Ishikawa (cell line): ENCODE measurements around the gene GPC6.

ENCODE experiments used
- CEBPB ChIP-seq: IDR thresholded peaks from 2 replicates; pipeline ENCODE4 v1.6.1; 2012
- CREB1 ChIP-seq: IDR thresholded peaks from 2 replicates; pipeline ENCODE4 v1.6.1; 2012; ENCODE audit warnings: low read depth
- EGR1 ChIP-seq: IDR thresholded peaks from 2 replicates; pipeline ENCODE4 v1.6.1; 2012
- EP300 ChIP-seq: IDR thresholded peaks from 2 replicates; pipeline ENCODE4 v1.6.1; 2012; ENCODE audit warnings: borderline replicate concordance
- FOXM1 ChIP-seq: IDR thresholded peaks from 2 replicates; pipeline ENCODE4 v1.6.1; 2012; ENCODE audit warnings: low read depth, borderline replicate concordance
- RAD21 ChIP-seq: IDR thresholded peaks from 2 replicates; pipeline ENCODE4 v1.6.1; 2012; ENCODE audit warnings: low read depth
- TAF1 ChIP-seq: IDR thresholded peaks from 2 replicates; pipeline ENCODE4 v1.6.1; 2012; ENCODE audit warnings: low read depth, mild to moderate bottlenecking
- TEAD4 ChIP-seq: IDR thresholded peaks from 2 replicates; pipeline ENCODE4 v1.6.1; 2012
- YY1 ChIP-seq: IDR thresholded peaks from 2 replicates; pipeline ENCODE4 v1.6.1; 2012; ENCODE audit warnings: low read depth
- TF ChIP-seq, protein P1 (sequence below): IDR thresholded peaks from 2 replicates; pipeline ENCODE4 v1.6.1; 2012
- TF ChIP-seq, protein P2 (sequence below): IDR thresholded peaks from 2 replicates; pipeline ENCODE4 v1.6.1; 2012; ENCODE audit warnings: low read depth, mild to moderate bottlenecking

DNA sequence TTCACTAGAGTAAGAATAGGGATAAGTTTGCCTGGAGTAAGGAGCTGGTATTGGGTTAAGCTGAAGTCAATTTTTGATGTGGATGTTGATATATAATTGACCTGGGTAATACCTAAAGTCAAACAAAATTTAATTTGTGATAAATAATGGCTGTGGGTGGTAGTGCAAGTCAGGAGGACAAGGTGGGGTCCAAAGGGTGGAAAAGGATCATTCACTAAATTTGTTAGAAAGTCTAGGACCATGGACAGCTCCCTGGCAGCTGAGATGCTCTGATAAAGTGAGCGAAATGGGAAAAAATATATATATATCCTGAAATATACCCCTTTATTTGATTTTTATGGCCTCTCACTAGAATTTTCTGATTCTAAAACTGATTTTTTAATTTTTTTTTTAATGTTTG lies 463.5 kb downstream of the GPC6 start:
- TF ChIP-seq, protein P1, sequence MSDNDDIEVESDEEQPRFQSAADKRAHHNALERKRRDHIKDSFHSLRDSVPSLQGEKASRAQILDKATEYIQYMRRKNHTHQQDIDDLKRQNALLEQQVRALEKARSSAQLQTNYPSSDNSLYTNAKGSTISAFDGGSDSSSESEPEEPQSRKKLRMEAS, result no peak
- no peak for TF ChIP-seq RAD21
- TF ChIP-seq EP300, result no peak
- TF ChIP-seq CREB1, result no peak
- TF ChIP-seq, protein P2, sequence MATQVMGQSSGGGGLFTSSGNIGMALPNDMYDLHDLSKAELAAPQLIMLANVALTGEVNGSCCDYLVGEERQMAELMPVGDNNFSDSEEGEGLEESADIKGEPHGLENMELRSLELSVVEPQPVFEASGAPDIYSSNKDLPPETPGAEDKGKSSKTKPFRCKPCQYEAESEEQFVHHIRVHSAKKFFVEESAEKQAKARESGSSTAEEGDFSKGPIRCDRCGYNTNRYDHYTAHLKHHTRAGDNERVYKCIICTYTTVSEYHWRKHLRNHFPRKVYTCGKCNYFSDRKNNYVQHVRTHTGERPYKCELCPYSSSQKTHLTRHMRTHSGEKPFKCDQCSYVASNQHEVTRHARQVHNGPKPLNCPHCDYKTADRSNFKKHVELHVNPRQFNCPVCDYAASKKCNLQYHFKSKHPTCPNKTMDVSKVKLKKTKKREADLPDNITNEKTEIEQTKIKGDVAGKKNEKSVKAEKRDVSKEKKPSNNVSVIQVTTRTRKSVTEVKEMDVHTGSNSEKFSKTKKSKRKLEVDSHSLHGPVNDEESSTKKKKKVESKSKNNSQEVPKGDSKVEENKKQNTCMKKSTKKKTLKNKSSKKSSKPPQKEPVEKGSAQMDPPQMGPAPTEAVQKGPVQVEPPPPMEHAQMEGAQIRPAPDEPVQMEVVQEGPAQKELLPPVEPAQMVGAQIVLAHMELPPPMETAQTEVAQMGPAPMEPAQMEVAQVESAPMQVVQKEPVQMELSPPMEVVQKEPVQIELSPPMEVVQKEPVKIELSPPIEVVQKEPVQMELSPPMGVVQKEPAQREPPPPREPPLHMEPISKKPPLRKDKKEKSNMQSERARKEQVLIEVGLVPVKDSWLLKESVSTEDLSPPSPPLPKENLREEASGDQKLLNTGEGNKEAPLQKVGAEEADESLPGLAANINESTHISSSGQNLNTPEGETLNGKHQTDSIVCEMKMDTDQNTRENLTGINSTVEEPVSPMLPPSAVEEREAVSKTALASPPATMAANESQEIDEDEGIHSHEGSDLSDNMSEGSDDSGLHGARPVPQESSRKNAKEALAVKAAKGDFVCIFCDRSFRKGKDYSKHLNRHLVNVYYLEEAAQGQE, result peak; percentile 87
- TF ChIP-seq CEBPB, result no peak
- TF ChIP-seq EGR1, result no peak
- TF ChIP-seq FOXM1, result no peak
- no peak for TF ChIP-seq TEAD4
- no peak for TF ChIP-seq YY1
- no peak for TF ChIP-seq TAF1
